Keratinocyte (primary cell): ENCODE data around the gene DENND4B.

Source experiments
- CTCF ChIP-seq, 3 experiments: IDR thresholded peaks in 1 of 3; conservative IDR thresholded peaks in 1 of 3; optimal IDR thresholded peaks in 1 of 3; 2 replicates in 2 of 3; 3 replicates in 1 of 3; pipeline versions ENCODE3 to v1.5.1; 2011; ENCODE audit warnings: low read length in 3 of 3, mild to moderate bottlenecking in 3 of 3, moderate library complexity in 2 of 3, control low read depth in 1 of 3, inconsistent platforms in 1 of 3; ENCODE audit not compliant: insufficient read depth in 2 of 3; ENCODE audit errors: extremely low read depth in 1 of 3
- EZH2 ChIP-seq: IDR thresholded peaks from one replicate; pipeline ENCODE4 v1.6.1; 2012; ENCODE audit warnings: inconsistent platforms, mild to moderate bottlenecking, low read length, moderate library complexity

GRCh38 chr1:153991806-153992205 is 45.3 kb upstream of the DENND4B start:
- TF ChIP-seq CTCF (optimal IDR thresholded peaks at IDR 0.05 in 1 of 3, IDR thresholded peaks at IDR 0.05 in 1 of 3, conservative IDR thresholded peaks at IDR 0.05 in 1 of 3; ENCODE audit: extremely low read depth in 1 of 3, insufficient read depth in 2 of 3, low read length in 3 of 3) (no peak), EZH2 (no peak)
